HG03103 (cell line): Measurements from ENCODE around the gene RNF169.
"Not testable (repeated sequence)": the region's sequence is repeated elsewhere in the genome, so short reads cannot be mapped to it uniquely, and the experiment has no call there.

ENCODE experiments used
- ATAC-seq: cut with Tn5 transposase; IDR thresholded peaks from one replicate; pipeline ENCODE4 v1.9.1; 2021; ENCODE audit warnings: low read depth; ENCODE audit not compliant: unreplicated experiment

Gene RNF169

DNA sequence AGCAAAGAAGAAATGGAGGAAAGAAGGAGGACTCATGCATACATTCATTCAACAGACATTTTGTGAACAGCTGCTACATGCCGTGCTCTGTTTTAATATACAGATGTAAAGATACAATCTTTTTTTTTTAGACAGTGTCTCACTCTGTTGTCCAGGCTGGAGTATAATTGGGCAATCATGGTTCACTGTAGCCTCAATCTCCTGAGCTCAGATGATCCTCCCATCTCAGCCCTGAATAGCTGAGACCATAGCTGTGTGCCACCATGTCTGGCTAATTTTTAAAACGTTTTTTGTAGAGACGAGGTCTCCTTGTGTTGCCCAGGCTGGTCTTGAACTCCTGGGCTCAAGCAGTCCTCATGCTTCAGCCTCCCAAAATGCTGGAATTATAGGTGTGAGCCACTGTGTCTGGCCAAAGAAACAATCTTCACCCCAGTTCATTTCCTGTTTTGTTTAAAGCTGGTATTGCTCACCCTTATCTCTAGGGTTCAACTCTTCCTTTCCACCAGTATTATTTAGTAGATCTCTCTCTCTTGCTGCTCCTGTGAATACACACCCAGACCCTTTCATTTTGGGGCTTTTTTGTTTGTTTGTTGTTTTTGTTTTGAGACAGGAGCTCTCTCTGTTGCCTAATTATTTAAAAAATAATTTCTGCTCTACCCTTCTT lies 69.8 kb downstream of the RNF169 start:
- no peak for ATAC-seq

DNA sequence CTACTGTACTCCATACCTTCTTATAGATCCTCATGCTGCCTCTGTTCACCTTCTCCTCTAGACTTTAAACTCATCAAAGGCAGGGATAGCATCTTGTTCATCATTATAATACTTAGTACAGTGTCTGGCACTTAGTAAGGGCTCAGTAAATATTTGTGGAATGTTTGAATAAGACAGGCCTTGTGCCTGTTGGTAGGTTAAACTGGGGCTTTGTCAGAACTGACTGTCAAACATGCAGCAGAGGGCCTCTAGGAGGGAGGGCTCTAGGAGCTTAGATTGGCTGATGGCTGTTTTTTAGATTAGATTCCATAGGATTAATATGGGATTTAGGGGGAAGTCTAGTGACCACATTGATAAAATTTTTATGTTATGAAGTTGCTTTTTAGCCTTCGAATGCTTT lies 70.8 kb downstream of the RNF169 start:
- ATAC-seq: no peak

GRCh38 chr11:74820763-74821162 lies 72.1 kb downstream of the RNF169 start:
- no peak for ATAC-seq

GRCh38 chr11:74822170-74822569 lies 73.5 kb downstream of the RNF169 start:
- no peak for ATAC-seq

DNA sequence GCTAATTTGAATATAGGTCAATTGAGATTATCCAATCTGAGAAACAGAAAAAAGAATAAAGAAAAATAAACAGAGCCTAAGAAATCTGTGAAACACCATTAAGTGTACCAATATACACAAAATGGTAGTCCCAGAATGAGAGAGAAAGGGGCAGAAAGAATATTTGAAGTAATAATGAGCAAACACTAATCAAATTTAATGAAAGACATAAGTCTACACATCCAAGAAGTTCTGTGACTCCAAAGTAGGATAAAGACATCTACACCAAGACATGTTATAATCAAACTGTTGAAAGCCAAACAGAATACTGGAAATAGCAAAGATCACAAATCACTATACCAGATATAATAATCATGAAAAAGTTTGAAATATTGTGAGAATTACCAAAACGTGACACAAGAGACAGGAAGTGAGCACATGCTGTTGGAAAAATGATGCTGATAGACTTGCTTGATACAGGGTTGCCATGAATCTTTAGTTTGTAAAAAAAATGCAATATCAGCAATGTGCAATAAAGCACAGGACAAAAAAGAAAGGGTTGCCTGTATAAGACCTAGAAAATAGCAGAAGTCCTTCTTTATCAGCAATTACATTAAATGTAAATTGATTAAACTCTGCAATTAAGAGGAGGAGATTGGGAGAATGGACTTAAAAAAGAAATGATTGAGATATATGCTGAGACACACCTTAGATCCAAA lies 75.8 kb downstream of the RNF169 start:
- no peak for ATAC-seq

- not testable (repeated sequence) for ATAC-seq
These were observed 76.9 kb downstream of the RNF169 start for GRCh38 chr11:74825596-74825995.

DNA sequence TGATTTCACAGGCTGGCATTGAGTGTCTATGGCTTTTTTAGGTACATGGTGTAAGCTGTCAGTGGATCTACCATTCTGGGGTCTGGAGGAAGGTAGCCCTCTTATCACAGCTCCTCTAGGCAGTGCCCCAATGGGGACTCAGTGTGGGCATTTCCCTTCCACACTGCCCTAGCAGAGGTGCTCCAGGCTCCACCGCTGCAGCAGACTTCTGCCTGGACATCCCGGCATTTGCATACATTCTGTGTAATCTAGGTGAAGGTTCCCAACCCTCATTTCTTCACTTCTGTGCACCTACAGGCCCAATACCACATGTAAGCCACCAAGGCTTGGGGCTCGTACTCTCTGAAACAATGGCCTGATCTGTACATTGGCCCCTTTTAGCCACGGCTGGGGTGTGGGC lies 78.3 kb downstream of the RNF169 start:
- ATAC-seq: no peak

GRCh38 chr11:74837191-74837590 lies 88.5 kb downstream of the RNF169 start:
- ATAC-seq: no peak

GRCh38 chr11:74838188-74838587 lies 89.5 kb downstream of the RNF169 start:
- ATAC-seq: no peak

- no peak for ATAC-seq
These were observed 90.8 kb downstream of the RNF169 start for GRCh38 chr11:74839446-74839845.

- ATAC-seq: no peak
These were observed 91.3 kb downstream of the RNF169 start for GRCh38 chr11:74839971-74840370.

DNA sequence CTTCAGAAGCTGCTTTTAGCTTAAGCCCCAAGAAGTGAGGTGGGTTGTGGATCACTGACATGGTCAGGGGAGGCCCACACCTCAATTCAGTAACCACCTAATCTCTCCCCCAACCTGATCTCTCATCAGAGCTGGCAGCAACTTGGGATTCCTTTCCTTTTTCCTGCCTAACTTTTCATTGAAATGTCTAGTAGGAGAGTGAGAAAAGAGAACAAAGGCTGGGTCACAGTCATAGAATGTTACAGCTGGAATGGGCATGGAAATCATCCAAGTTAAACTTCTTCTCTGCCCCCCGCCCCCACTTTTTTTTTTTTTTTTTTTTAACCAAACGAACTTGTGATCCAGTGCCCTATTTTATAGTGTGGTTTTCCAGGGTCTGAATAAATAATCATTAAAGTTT lies 91.8 kb downstream of the RNF169 start:
- ATAC-seq: no peak

DNA sequence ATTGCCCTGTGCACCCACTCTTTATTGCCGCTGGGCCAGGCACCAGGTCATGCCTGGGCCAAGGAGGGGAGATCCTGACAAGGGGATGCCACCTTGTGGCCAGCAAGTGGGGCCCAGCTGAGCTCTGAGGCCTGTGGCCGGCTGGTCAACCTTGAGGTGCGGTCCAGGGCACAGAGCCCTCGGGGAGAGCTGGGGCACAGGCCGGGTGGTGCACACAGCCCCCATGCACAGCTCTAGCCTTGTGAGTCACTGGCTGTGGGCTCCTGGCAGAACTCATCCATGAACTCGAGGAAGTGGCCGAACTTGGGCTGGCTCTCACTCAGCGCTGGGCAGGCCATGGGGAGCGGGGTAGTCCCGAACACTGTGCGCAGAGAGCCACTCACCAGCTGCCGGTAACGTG lies 94.3 kb downstream of the RNF169 start:
- no peak for ATAC-seq

DNA sequence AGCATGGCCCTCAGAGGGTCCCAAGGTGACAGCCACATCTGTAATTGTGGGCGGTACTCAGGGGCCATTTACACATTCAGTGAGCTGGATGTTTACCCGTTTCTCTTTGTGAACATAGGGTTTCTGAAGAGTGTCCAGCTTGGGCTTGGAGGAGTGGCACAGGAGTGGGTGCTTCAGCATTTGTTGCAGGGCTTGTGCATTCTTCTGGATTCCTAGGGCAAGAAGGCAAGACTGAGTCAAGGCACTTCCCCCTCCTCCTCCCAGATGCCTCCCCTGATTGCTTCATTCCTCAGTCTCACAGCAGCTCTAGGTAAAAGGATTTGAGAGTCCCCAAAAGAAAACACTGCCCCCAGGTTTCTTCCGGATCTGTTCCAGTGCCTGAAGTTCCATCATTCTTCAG lies 95.4 kb downstream of the RNF169 start:
- no peak for ATAC-seq

- no peak for ATAC-seq
These were observed 96.2 kb downstream of the RNF169 start for GRCh38 chr11:74844865-74845264.

GRCh38 chr11:74845978-74846517 lies 97.4 kb downstream of the RNF169 start:
- no peak for ATAC-seq

DNA sequence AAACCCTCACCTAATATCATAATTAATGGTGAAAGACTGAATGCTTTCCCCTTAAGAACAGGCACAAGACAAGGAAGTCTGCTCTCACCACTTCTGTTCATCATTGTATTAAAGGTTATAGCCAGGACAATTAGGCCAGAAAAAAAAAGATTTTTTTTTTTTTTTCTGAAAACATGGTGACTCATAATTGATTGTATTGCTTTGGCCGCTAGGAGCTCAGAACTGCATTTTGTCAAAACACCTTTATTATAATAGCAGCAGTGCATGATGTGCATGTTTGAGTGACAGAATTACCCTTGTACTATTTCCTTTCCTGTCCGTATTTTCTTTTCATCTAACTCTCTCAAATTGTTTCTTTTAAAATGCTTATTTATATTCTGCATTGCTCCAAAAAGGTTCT lies 98.1 kb downstream of the RNF169 start:
- no peak for ATAC-seq

GRCh38 chr11:74847395-74847794 lies 98.7 kb downstream of the RNF169 start:
- no peak for ATAC-seq

GRCh38 chr11:74847895-74848294 lies 99.2 kb downstream of the RNF169 start:
- ATAC-seq: no peak

DNA sequence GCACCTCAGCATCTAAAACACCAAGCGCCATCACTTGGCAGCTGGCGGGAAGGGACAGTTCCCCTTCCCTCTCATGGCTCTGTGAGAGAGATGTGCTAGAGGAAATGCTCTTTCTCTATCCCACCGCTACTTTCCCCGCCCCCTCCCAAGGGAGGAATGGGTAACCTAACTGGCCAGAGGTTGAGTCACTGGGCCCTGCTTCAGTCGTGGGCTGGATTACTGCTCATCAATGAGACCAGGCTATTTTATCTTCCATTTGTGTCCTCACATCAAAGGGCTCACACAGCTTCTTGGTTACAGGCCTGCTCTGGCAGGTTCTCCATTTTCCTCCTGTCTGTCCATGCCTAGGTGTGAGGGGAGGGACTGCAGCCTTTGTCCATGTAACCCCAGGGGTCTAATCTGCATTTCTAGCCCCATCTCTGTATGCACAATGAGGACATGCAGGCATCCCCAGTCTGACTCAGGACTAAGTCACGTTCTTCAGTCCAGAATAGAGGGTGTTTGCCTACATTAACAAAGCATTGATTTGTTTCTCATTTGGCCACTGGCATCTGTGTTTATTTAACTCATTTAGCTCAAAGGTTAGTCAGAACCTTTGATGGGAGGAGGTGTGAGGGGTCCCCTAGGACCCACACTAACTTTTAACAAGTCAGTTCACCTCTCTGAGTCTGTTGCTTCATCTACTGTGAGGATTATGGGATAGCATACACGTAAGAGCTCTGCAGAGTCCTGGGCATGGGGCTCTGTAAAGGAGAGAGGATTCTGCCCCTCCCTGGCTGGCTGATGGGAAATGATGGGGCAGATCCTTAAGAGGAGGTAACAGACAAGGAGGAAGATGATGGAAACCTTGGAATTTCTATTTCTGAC lies 101.1 kb downstream of the RNF169 start:
- no peak for ATAC-seq

GRCh38 chr11:74853223-74853622 lies 104.6 kb downstream of the RNF169 start:
- ATAC-seq: no peak
